Activated naive CD8-positive, alpha-beta T cell treated with anti-CD3 and anti-CD28 coated beads for 36 hours (primary cell): ENCODE data around the gene ROR1. TPM values are rescaled to one million over a fixed set of nuclear protein-coding genes. Genes with fewer than 3 reads are reported as not detected.

Source experiments
- DNase-seq: peaks from one replicate; pipeline ENCODE4 v3.0.0; 2021
- H3K27ac Mint-ChIP-seq: one replicate; pipeline ENCODE4 v1.8.0; 2022; ENCODE audit warnings: mild to moderate bottlenecking, moderate library complexity, mixed read lengths
- H3K27me3 Mint-ChIP-seq: one replicate; pipeline ENCODE4 v1.8.0; 2022; ENCODE audit warnings: mild to moderate bottlenecking, mixed read lengths
- H3K36me3 Mint-ChIP-seq: one replicate; pipeline ENCODE4 v1.8.0; 2021; ENCODE audit warnings: mild to moderate bottlenecking, mixed read lengths
- H3K4me1 Mint-ChIP-seq: one replicate; pipeline ENCODE4 v1.8.0; 2021; ENCODE audit warnings: mixed read lengths
- H3K4me3 Mint-ChIP-seq: one replicate; pipeline ENCODE4 v1.8.0; 2022; ENCODE audit warnings: mild to moderate bottlenecking, moderate library complexity, mixed read lengths
- H3K9me3 Mint-ChIP-seq: one replicate; pipeline ENCODE4 v1.8.0; 2022; ENCODE audit warnings: mixed read lengths
- total RNA-seq, 2 experiments: library from RNA; stranded (reverse); gene quantifications; one replicate each; pipeline ENCODE4 v1.2.3, GENCODE V29; 2021

ROR1 gene
- not detected for total RNA-seq

DNA sequence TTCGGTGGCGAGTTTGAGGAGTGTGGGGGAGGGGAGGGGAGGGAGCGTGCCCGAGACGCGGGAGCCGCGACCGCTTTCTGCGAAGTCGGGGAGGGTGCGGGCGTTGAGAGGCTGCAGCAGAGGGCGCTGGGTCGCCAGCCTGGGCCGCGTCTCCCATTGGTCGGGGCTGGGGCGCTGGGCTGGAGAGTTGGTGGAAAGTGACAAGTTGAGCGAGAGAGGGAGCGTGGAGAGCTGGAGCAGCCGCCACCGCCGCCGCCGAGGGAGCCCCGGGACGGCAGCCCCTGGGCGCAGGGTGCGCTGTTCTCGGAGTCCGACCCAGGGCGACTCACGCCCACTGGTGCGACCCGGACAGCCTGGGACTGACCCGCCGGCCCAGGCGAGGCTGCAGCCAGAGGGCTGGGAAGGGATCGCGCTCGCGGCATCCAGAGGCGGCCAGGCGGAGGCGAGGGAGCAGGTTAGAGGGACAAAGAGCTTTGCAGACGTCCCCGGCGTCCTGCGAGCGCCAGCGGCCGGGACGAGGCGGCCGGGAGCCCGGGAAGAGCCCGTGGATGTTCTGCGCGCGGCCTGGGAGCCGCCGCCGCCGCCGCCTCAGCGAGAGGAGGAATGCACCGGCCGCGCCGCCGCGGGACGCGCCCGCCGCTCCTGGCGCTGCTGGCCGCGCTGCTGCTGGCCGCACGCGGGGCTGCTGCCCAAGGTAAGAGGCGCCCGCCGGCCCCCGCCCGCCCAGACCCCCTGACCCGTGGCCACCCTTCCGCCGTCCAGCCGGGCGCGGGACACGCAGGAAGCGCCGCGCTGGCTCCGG lies at the start of gene ROR1:
Gene ROR1 (plus strand): TSS at position 203 of the 802 bp plus-strand sequence.
- Mint-ChIP-seq H3K4me3 (peak within 1 kb of the TSS; percentile 83), H3K27me3 (peaks cover 67% of the 10 kb centered on the region), H3K27ac (no peak within 1 kb of the TSS), H3K36me3 (no peaks in the 10 kb centered on the region), H3K4me1 (peaks cover 15% of the 10 kb centered on the region), H3K9me3 (no peaks in the 10 kb centered on the region)
- peak; percentile 68 for DNase-seq

- Mint-ChIP-seq H3K4me1 (no peaks in the 10 kb centered on the region), H3K9me3 (peaks cover 2% of the 10 kb centered on the region), H3K36me3 (no peaks in the 10 kb centered on the region), H3K27me3 (no peaks in the 10 kb centered on the region), H3K27ac (no peak overlapping the region), H3K4me3 (no peak overlapping the region)
- no peak for DNase-seq
Observed at GRCh38 chr1:63724375-63724899, 49.4 kb upstream of the ROR1 start.

DNA sequence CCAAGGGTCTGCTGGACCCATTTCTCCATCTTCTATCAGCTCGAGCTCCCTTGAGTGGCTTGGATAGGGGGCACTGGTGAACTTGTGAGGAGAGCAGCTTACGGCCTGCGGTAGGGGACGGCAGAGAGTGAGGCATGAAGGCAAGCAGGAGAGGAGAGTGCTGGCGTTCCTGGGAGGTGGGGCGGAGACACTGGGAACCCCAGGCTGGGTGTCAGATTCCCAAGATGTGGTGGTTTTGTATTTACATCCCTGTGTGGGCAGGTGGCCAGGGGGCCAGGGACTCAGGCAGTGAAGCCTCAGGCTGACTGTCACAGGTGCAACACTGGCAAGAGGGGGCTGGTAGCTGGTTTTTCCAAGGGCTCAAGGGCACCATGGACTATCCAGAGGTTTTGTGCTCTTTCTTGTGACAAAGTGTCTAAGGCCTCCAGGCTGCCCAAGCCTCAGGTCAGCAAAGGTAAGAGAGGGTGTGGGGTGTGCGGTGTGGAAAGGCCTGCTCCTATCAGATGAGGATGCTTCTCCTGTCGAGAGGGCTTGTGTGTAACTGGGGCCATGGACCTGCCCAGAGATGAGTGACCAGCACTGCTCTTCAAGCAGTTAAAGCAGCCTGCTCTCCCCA lies 45.1 kb upstream of the ROR1 start:
- Mint-ChIP-seq H3K36me3 (no peaks in the 10 kb centered on the region), H3K27ac (no peak overlapping the region), H3K9me3 (peaks cover 2% of the 10 kb centered on the region), H3K27me3 (no peaks in the 10 kb centered on the region), H3K4me1 (no peaks in the 10 kb centered on the region), H3K4me3 (no peak overlapping the region)
- DNase-seq: no peak

DNA sequence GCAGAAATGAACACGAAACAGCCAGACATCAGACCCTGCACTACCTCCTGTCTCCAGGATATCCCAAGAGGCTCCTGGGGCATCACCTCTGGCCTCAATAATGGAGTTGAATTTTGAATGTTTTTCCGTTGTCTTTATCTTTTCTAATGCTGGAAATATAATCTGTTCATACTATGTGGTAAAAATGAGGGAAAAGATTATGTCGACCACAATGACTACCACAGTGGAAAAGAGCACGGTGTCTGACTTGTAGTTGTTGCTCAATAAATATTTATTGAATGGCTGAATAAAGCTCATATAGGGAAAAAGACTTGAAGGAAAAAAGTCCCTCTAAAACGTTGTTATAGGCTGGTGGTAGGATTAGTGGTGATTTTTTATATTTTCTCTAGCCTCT lies 44.6 kb upstream of the ROR1 start:
- no peak overlapping the region for H3K27ac Mint-ChIP-seq
- H3K27me3 Mint-ChIP-seq: no peaks in the 10 kb centered on the region
- no peaks in the 10 kb centered on the region for H3K4me1 Mint-ChIP-seq
- no peak overlapping the region for H3K4me3 Mint-ChIP-seq
- peaks cover 2% of the 10 kb centered on the region for H3K9me3 Mint-ChIP-seq
- no peaks in the 10 kb centered on the region for H3K36me3 Mint-ChIP-seq
- no peak for DNase-seq

DNA sequence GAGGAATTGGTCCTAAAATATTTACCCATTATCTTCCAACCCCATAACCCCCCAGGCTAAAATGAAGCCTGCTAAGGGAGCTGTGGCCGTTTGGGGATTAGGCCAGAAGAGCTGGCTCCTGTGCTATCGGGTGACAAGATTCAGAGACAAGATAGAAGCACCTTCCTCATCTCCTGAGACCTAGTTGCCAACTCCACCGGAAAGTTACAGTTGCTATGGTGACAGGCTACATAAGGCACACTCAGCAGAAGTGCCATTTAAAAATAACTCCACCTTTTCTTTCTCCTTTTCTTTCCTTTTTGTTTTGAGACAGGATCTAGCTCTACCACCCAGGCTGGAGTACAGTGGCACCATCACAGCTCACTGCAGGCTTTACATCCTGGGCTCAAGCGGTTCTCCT lies 43.6 kb upstream of the ROR1 start:
- DNase-seq: no peak
- no peaks in the 10 kb centered on the region for H3K4me1 Mint-ChIP-seq
- no peaks in the 10 kb centered on the region for H3K27me3 Mint-ChIP-seq
- no peak overlapping the region for H3K27ac Mint-ChIP-seq
- no peak overlapping the region for H3K4me3 Mint-ChIP-seq
- H3K9me3 Mint-ChIP-seq: peaks cover 2% of the 10 kb centered on the region
- no peaks in the 10 kb centered on the region for H3K36me3 Mint-ChIP-seq

- no peak overlapping the region for H3K27ac Mint-ChIP-seq
- no peaks in the 10 kb centered on the region for H3K4me1 Mint-ChIP-seq
- no peaks in the 10 kb centered on the region for H3K36me3 Mint-ChIP-seq
- H3K4me3 Mint-ChIP-seq: no peak overlapping the region
- peaks cover 3% of the 10 kb centered on the region for H3K9me3 Mint-ChIP-seq
- H3K27me3 Mint-ChIP-seq: peaks cover 5% of the 10 kb centered on the region
- no peak for DNase-seq
Observed at GRCh38 chr1:63731117-63732043, 42.4 kb upstream of the ROR1 start.

DNA sequence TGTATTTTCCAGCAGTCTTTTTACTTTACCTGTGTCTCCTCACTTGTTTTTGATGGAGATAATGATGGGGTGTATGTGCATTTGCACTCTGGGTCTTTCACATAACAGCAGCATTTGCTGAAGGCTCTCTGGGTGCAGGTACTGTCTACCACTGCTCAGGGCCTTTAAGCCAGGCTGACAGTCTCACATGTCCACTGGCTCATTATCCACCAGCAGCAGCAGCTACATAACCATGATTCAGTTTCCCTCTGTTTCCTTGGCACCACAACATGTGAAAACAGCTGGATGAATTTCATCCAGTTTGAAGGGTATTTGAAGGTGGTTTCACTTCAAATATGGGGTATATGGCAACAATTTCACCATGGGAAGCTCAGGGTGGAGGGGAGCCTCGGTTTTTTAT lies 41.2 kb upstream of the ROR1 start:
- Mint-ChIP-seq H3K27me3 (peaks cover 14% of the 10 kb centered on the region), H3K27ac (no peak overlapping the region), H3K4me3 (no peak overlapping the region), H3K4me1 (no peaks in the 10 kb centered on the region), H3K9me3 (peaks cover 1% of the 10 kb centered on the region), H3K36me3 (no peaks in the 10 kb centered on the region)
- DNase-seq: no peak

- Mint-ChIP-seq H3K27me3 (peaks cover 30% of the 10 kb centered on the region), H3K36me3 (peaks cover 1% of the 10 kb centered on the region), H3K27ac (no peak overlapping the region), H3K4me3 (no peak overlapping the region), H3K9me3 (peaks cover 1% of the 10 kb centered on the region), H3K4me1 (peaks cover 3% of the 10 kb centered on the region)
- no peak for DNase-seq
Observed at GRCh38 chr1:63738772-63739171, 35.0 kb upstream of the ROR1 start.

- Mint-ChIP-seq H3K4me1 (peaks cover 3% of the 10 kb centered on the region), H3K36me3 (peaks cover 1% of the 10 kb centered on the region), H3K27ac (no peak overlapping the region), H3K4me3 (no peak overlapping the region), H3K27me3 (peaks cover 30% of the 10 kb centered on the region), H3K9me3 (peaks cover 1% of the 10 kb centered on the region)
- DNase-seq: no peak
Observed at GRCh38 chr1:63739452-63739851, 34.4 kb upstream of the ROR1 start.

GRCh38 chr1:63740432-63740831 lies 33.4 kb upstream of the ROR1 start:
- Mint-ChIP-seq H3K4me1 (peaks cover 3% of the 10 kb centered on the region), H3K4me3 (no peak overlapping the region), H3K27me3 (peaks cover 30% of the 10 kb centered on the region), H3K27ac (no peak overlapping the region), H3K9me3 (peaks cover 1% of the 10 kb centered on the region), H3K36me3 (peaks cover 1% of the 10 kb centered on the region)
- no peak for DNase-seq

DNA sequence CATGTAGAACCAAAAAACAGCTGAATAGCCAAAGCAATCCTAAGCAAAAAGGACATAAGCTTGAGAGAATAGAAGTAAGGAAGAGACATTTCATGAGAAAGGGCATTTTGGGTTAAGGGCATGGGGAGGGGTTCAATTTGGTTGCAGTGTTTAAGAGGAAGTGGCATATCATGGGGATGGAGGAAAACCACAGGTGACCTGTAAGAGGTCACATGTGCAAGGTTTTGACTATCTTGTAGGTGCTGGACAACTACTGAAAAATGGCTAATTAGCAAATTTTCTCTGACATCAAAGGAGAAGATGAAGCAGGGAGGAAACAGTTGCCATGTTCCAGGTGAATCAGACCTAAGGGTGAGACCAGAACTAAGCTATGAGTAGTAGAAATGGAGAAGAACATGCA lies 31.3 kb upstream of the ROR1 start:
- Mint-ChIP-seq H3K27me3 (peaks cover 16% of the 10 kb centered on the region), H3K27ac (no peak overlapping the region)

DNA sequence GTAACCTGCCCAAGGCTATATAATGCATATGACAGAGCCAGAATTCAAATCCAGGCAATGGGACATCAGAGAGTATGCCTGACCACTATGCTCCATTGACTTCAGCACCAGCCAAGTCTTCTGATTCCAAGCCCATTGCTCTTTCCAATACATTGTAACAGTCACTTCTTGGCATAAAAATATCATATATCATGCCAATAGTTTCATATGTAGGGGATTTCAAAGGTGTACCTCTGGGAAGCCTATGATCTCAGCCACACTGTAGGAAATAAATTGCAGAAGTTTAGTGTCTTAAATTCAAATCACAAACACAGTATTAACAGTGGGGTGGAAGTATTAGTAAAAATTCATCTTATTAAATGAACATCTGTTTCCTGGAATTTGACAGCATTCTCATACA lies 30.0 kb upstream of the ROR1 start:
- Mint-ChIP-seq H3K36me3 (peaks cover 1% of the 10 kb centered on the region), H3K4me1 (peaks cover 3% of the 10 kb centered on the region), H3K4me3 (no peak overlapping the region), H3K9me3 (no peaks in the 10 kb centered on the region), H3K27me3 (peaks cover 7% of the 10 kb centered on the region), H3K27ac (no peak overlapping the region)
- DNase-seq: no peak

More for the DNA sequence above, 31.3 kb upstream of the ROR1 start:
- H3K4me3 Mint-ChIP-seq: no peak overlapping the region
- peaks cover 1% of the 10 kb centered on the region for H3K36me3 Mint-ChIP-seq
- DNase-seq: no peak
- peaks cover 3% of the 10 kb centered on the region for H3K4me1 Mint-ChIP-seq
- H3K9me3 Mint-ChIP-seq: no peaks in the 10 kb centered on the region

- Mint-ChIP-seq H3K4me1 (peaks cover 3% of the 10 kb centered on the region), H3K9me3 (no peaks in the 10 kb centered on the region), H3K27me3 (peaks cover 4% of the 10 kb centered on the region), H3K4me3 (no peak overlapping the region), H3K27ac (no peak overlapping the region), H3K36me3 (peaks cover 1% of the 10 kb centered on the region)
- no peak for DNase-seq
Observed at GRCh38 chr1:63746129-63746864, 27.5 kb upstream of the ROR1 start.

GRCh38 chr1:63747445-63747844 lies 26.4 kb upstream of the ROR1 start:
- Mint-ChIP-seq H3K9me3 (no peaks in the 10 kb centered on the region), H3K27ac (no peak overlapping the region), H3K4me1 (peaks cover 3% of the 10 kb centered on the region), H3K4me3 (no peak overlapping the region), H3K27me3 (peaks cover 4% of the 10 kb centered on the region), H3K36me3 (no peaks in the 10 kb centered on the region)
- DNase-seq: no peak
